ENCODE measurements around the gene SMCO2. TPM values are rescaled to one million over a fixed set of nuclear protein-coding genes. Genes with fewer than 3 reads are reported as not detected.

SMCO2 gene
- total RNA-seq, 1 donor from 2014 or later: 1.4 TPM

- H3K4me1 Mint-ChIP-seq: peaks cover 50% of the 10 kb centered on the region
These were observed 10.5 kb upstream of the SMCO2 start for GRCh38 chr12:27436029-27436428.

GRCh38 chr12:27436768-27437167 lies 9.8 kb upstream of the SMCO2 start:
- Mint-ChIP-seq H3K4me1 (peaks cover 43% of the 10 kb centered on the region), H3K36me3 (ENCODE audit: low read depth) (peaks cover 33% of the 10 kb centered on the region), H3K4me3 (no peak overlapping the region), H3K9me3 (peaks cover 17% of the 10 kb centered on the region), H3K27me3 (no peaks in the 10 kb centered on the region), H3K27ac (no peak overlapping the region)
- intact Hi-C loops (cut with micrococcal nuclease): loop anchor here (2.0 to 5.0 kb wide), 2 partner anchors 24 to 86 kb away; partner anchors contain the start of gene PPFIBP1
- no peak for DNase-seq

More at GRCh38 chr12:27436029-27436428, 10.5 kb upstream of the SMCO2 start:
- DNase-seq: no peak
- no peak overlapping the region for H3K4me3 Mint-ChIP-seq
- H3K27me3 Mint-ChIP-seq: no peaks in the 10 kb centered on the region
- H3K9me3 Mint-ChIP-seq: peaks cover 24% of the 10 kb centered on the region
- H3K27ac Mint-ChIP-seq: peak overlapping the region; percentile 52
- peaks cover 40% of the 10 kb centered on the region for H3K36me3 Mint-ChIP-seq (ENCODE audit: low read depth)
- intact Hi-C loops (cut with micrococcal nuclease): loop anchor here (2.0 to 5.0 kb wide), 2 partner anchors 25 to 86 kb away; partner anchors contain the start of gene PPFIBP1

- no peak overlapping the region for H3K4me3 Mint-ChIP-seq
- no peaks in the 10 kb centered on the region for H3K27me3 Mint-ChIP-seq
- H3K27ac Mint-ChIP-seq: peak overlapping the region; percentile 3
- no peak for DNase-seq
- intact Hi-C loops (cut with micrococcal nuclease): loop anchor here (2.0 to 5.0 kb wide), 2 partner anchors 23 to 84 kb away; partner anchors contain the start of gene PPFIBP1
- peaks cover 37% of the 10 kb centered on the region for H3K4me1 Mint-ChIP-seq
- H3K9me3 Mint-ChIP-seq: peaks cover 19% of the 10 kb centered on the region
- H3K36me3 Mint-ChIP-seq (ENCODE audit: low read depth): peaks cover 30% of the 10 kb centered on the region
These were observed 8.7 kb upstream of the SMCO2 start for GRCh38 chr12:27437839-27438238.

GRCh38 chr12:27447761-27448160 lies 1.2 kb downstream of the SMCO2 start:
- H3K4me1 Mint-ChIP-seq: no peaks in the 10 kb centered on the region
- H3K27ac Mint-ChIP-seq: no peak overlapping the region
- H3K9me3 Mint-ChIP-seq: peaks cover 18% of the 10 kb centered on the region
- no peak for DNase-seq
- H3K36me3 Mint-ChIP-seq (ENCODE audit: low read depth): peaks cover 21% of the 10 kb centered on the region
- H3K4me3 Mint-ChIP-seq: no peak overlapping the region
- intact Hi-C loops (cut with micrococcal nuclease): no loop called here
- H3K27me3 Mint-ChIP-seq: no peaks in the 10 kb centered on the region

GRCh38 chr12:27449026-27449425 lies 2.5 kb downstream of the SMCO2 start:
- no peak for DNase-seq
- Mint-ChIP-seq H3K27me3 (no peaks in the 10 kb centered on the region), H3K4me3 (no peak overlapping the region), H3K36me3 (ENCODE audit: low read depth) (peaks cover 21% of the 10 kb centered on the region), H3K9me3 (peaks cover 18% of the 10 kb centered on the region), H3K4me1 (no peaks in the 10 kb centered on the region), H3K27ac (no peak overlapping the region)
- intact Hi-C loops (cut with micrococcal nuclease): no loop called here

- H3K4me1 Mint-ChIP-seq: peaks cover 2% of the 10 kb centered on the region
- no peak for DNase-seq
- peaks cover 1% of the 10 kb centered on the region for H3K27me3 Mint-ChIP-seq
- no peak overlapping the region for H3K27ac Mint-ChIP-seq
- no peak overlapping the region for H3K4me3 Mint-ChIP-seq
- peaks cover 23% of the 10 kb centered on the region for H3K36me3 Mint-ChIP-seq (ENCODE audit: low read depth)
- H3K9me3 Mint-ChIP-seq: peaks cover 9% of the 10 kb centered on the region
- intact Hi-C loops (cut with micrococcal nuclease): no loop called here
These were observed 3.5 kb downstream of the SMCO2 start for GRCh38 chr12:27449893-27450534.

- intact Hi-C loops (cut with micrococcal nuclease): no loop called here
- H3K27me3 Mint-ChIP-seq: peaks cover 1% of the 10 kb centered on the region
- no peak overlapping the region for H3K27ac Mint-ChIP-seq
These were observed 4.7 kb downstream of the SMCO2 start for GRCh38 chr12:27451036-27451825.

GRCh38 chr12:27453421-27453820 lies 6.9 kb downstream of the SMCO2 start:
- H3K27ac Mint-ChIP-seq: no peak overlapping the region
- no peak overlapping the region for H3K4me3 Mint-ChIP-seq
- peaks cover 17% of the 10 kb centered on the region for H3K36me3 Mint-ChIP-seq (ENCODE audit: low read depth)
- H3K27me3 Mint-ChIP-seq: peaks cover 1% of the 10 kb centered on the region
- H3K9me3 Mint-ChIP-seq: no peaks in the 10 kb centered on the region
- peaks cover 12% of the 10 kb centered on the region for H3K4me1 Mint-ChIP-seq
- intact Hi-C loops (cut with micrococcal nuclease): no loop called here
- DNase-seq: peak; percentile 34

More at GRCh38 chr12:27451036-27451825, 4.7 kb downstream of the SMCO2 start:
- Mint-ChIP-seq H3K36me3 (ENCODE audit: low read depth) (peaks cover 22% of the 10 kb centered on the region), H3K9me3 (peaks cover 9% of the 10 kb centered on the region), H3K4me3 (no peak overlapping the region), H3K4me1 (peaks cover 2% of the 10 kb centered on the region)
- no peak for DNase-seq

GRCh38 chr12:27455589-27455988 lies 9.1 kb downstream of the SMCO2 start:
- Mint-ChIP-seq H3K4me3 (no peak overlapping the region), H3K9me3 (no peaks in the 10 kb centered on the region), H3K27me3 (peaks cover 1% of the 10 kb centered on the region), H3K36me3 (ENCODE audit: low read depth) (peaks cover 17% of the 10 kb centered on the region), H3K4me1 (peaks cover 23% of the 10 kb centered on the region), H3K27ac (no peak overlapping the region)
- no peak for DNase-seq
- intact Hi-C loops (cut with micrococcal nuclease): no loop called here

GRCh38 chr12:27456618-27457017 lies 10.1 kb downstream of the SMCO2 start:
- intact Hi-C loops (cut with micrococcal nuclease): no loop called here
- Mint-ChIP-seq H3K4me3 (no peak overlapping the region), H3K9me3 (no peaks in the 10 kb centered on the region), H3K27ac (no peak overlapping the region), H3K36me3 (ENCODE audit: low read depth) (peaks cover 17% of the 10 kb centered on the region), H3K27me3 (peaks cover 1% of the 10 kb centered on the region), H3K4me1 (peaks cover 32% of the 10 kb centered on the region)
- no peak for DNase-seq

GRCh38 chr12:27460471-27460978 lies 14.0 kb downstream of the SMCO2 start:
- peak overlapping the region; percentile 70 for H3K4me3 Mint-ChIP-seq
- peaks cover 17% of the 10 kb centered on the region for H3K36me3 Mint-ChIP-seq (ENCODE audit: low read depth)
- H3K4me1 Mint-ChIP-seq: peaks cover 56% of the 10 kb centered on the region
- peak overlapping the region; percentile 82 for H3K27ac Mint-ChIP-seq
- peak; percentile 79 for DNase-seq
- intact Hi-C loops (cut with micrococcal nuclease): loop anchor here (1.0 to 5.0 kb wide), 5 partner anchors 24 to 362 kb away; partner anchors contain the start of gene BMAL2
- H3K27me3 Mint-ChIP-seq: no peaks in the 10 kb centered on the region
- peaks cover under 1% of the 10 kb centered on the region for H3K9me3 Mint-ChIP-seq

GRCh38 chr12:27462151-27462694 lies 15.7 kb downstream of the SMCO2 start:
- DNase-seq: peak; percentile 60
- Mint-ChIP-seq H3K27me3 (no peaks in the 10 kb centered on the region), H3K36me3 (ENCODE audit: low read depth) (peaks cover 14% of the 10 kb centered on the region), H3K9me3 (peaks cover 8% of the 10 kb centered on the region), H3K4me1 (peaks cover 58% of the 10 kb centered on the region), H3K27ac (peak overlapping the region; percentile 68), H3K4me3 (peak overlapping the region; percentile 27)
- intact Hi-C loops (cut with micrococcal nuclease): loop anchor here (1.0 to 5.0 kb wide), 5 partner anchors 40 to 165 kb away; partner anchors contain the start of genes BMAL2 and PPFIBP1

- intact Hi-C loops (cut with micrococcal nuclease): loop anchor here (1.0 to 5.0 kb wide), 5 partner anchors 39 to 164 kb away; partner anchors contain the start of genes BMAL2 and PPFIBP1
- Mint-ChIP-seq H3K27me3 (no peaks in the 10 kb centered on the region), H3K9me3 (peaks cover 10% of the 10 kb centered on the region), H3K4me3 (no peak overlapping the region), H3K36me3 (ENCODE audit: low read depth) (peaks cover 10% of the 10 kb centered on the region), H3K27ac (peak overlapping the region; percentile 6), H3K4me1 (peaks cover 56% of the 10 kb centered on the region)
- peak; percentile 54 for DNase-seq
These were observed 16.3 kb downstream of the SMCO2 start for GRCh38 chr12:27462851-27463250.
